Thyroid gland (tissue), 4 donors: ENCODE results near the gene SMCO3.

Experiments
- POLR2A ChIP-seq, 2 donors: fragments of 450-650 bp; IDR thresholded peaks; one replicate each; pipeline ENCODE4 v1.6.1; 2017; ENCODE audit warnings: antibody characterized with exemption in 2 of 2, mild to moderate bottlenecking in 2 of 2, moderate library complexity in 1 of 2
- TF ChIP-seq, protein P1 (sequence below), 6 experiments: fragments of 200-600 bp in 3 of 6; fragments of 450-650 bp in 3 of 6; sonication (generic) in 3 of 6; IDR thresholded peaks; one replicate each; pipeline ENCODE4 v1.5.1; 2016 to 2019; ENCODE audit warnings: antibody characterized with exemption in 6 of 6, mild to moderate bottlenecking in 2 of 6, inconsistent platforms in 1 of 6, moderate library complexity in 1 of 6

DNA sequence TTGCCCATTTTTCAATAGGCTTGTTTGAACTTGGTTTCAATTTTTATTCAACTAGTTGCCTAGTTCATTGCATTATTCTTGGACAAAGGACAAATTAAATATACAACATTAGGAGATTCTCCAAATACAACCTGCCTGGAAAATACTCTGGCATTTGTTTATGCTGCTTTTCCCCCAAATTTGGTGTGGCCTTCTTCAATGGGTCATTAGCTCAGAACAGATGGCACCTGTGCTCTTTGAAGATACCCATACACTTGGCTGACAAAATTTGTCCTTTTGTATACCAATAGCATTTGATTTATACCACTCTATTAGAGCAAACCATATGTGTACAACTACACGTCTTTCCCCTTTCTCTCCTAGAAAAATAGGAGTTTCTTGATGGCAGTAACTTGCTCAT is 46.4 kb downstream of the SMCO3 start:
- TF ChIP-seq, protein P1, sequence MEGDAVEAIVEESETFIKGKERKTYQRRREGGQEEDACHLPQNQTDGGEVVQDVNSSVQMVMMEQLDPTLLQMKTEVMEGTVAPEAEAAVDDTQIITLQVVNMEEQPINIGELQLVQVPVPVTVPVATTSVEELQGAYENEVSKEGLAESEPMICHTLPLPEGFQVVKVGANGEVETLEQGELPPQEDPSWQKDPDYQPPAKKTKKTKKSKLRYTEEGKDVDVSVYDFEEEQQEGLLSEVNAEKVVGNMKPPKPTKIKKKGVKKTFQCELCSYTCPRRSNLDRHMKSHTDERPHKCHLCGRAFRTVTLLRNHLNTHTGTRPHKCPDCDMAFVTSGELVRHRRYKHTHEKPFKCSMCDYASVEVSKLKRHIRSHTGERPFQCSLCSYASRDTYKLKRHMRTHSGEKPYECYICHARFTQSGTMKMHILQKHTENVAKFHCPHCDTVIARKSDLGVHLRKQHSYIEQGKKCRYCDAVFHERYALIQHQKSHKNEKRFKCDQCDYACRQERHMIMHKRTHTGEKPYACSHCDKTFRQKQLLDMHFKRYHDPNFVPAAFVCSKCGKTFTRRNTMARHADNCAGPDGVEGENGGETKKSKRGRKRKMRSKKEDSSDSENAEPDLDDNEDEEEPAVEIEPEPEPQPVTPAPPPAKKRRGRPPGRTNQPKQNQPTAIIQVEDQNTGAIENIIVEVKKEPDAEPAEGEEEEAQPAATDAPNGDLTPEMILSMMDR (IDR thresholded peaks at IDR 0.05): no peak
- TF ChIP-seq POLR2A (IDR thresholded peaks at IDR 0.05): no peak
